Endometrium (tissue), 2 donors: ENCODE measurements around the gene TTC29.
A peak's percentile ranks its signal among the peaks of the same experiment; 100 is the strongest.

ENCODE experiments used
- FAIRE-seq: peaks from 2 replicates; lab custom pipeline; 2012; peaks lifted over from hg19 to GRCh38; lab: Jason Lieb, UNC
- donor health status: control.
- donor health status: control.

TTC29 gene, protein sequence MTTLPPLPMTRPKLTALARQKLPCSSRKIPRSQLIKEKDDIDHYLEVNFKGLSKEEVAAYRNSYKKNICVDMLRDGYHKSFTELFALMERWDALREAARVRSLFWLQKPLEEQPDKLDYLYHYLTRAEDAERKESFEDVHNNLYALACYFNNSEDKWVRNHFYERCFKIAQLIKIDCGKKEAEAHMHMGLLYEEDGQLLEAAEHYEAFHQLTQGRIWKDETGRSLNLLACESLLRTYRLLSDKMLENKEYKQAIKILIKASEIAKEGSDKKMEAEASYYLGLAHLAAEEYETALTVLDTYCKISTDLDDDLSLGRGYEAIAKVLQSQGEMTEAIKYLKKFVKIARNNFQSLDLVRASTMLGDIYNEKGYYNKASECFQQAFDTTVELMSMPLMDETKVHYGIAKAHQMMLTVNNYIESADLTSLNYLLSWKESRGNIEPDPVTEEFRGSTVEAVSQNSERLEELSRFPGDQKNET

GRCh38 chr4:146945556-146946374, at the start of gene TTC29:
TTC29 (minus strand) TSS chr4:146945864; CDS start chr4:146939895, 5,969 bp downstream.
- FAIRE-seq: peak; percentile 87

DNA sequence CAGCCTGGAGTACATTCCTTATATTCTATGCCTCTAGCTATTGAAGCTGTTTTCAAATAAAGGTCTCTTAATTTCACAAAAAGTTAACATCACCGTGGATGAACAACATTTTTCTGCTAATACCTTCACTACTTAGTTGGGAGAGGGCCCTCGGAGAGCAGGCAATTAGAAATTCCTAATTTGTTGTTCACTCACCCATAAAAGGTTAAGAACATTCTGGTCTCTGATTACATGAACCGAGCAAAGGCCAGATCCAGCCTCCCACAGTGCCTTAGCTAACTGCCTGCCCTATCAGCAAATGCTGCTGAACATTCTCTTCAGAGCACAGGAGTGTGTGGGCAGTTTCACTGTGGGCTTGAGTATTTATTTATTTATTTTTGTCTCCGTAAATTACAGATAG, 36.0 kb upstream of the TTC29 start:
- no peak for FAIRE-seq

- no peak for FAIRE-seq
These were observed 33.0 kb upstream of the TTC29 start for GRCh38 chr4:146978641-146979040.

GRCh38 chr4:146976145-146976544, 30.5 kb upstream of the TTC29 start:
- FAIRE-seq: no peak

DNA sequence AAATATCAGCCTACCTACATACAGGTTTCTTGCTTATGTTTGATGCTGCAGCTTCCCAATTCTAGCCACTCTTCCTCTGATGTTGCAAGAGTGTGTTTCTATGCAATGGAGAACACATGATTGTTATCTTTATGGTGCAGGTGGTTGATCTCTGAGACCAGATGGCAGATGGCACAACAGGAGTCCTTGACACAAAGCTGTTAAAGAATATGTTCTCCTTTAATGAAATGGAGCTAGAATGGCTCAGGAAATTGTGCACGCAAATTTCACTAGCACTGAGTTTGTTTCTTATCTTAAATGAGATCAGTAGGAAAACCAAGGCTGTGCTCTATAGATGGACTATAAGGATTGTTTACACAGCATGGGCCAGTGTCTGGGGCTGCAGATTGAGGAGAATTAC, 29.9 kb upstream of the TTC29 start:
- no peak for FAIRE-seq

GRCh38 chr4:146975036-146975435, 29.4 kb upstream of the TTC29 start:
- FAIRE-seq: no peak

DNA sequence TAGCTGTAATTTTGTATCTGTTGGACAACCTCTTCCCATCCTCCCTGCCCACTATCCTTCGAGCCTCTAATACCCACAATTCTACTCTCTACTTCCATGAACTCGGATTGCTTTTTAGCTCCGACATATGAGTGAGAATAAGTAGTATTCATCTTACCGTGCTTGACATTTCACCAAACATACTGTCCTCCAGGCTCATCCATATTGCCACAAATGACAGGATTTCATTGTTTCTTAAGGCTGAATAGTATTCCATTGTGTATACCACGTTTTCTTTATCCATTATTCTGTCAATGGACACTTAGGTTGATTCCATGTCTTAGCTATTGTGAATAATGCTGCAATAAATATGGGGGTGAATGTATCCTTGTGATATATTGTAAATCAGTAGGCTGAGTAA, 26.4 kb upstream of the TTC29 start:
- FAIRE-seq: no peak

DNA sequence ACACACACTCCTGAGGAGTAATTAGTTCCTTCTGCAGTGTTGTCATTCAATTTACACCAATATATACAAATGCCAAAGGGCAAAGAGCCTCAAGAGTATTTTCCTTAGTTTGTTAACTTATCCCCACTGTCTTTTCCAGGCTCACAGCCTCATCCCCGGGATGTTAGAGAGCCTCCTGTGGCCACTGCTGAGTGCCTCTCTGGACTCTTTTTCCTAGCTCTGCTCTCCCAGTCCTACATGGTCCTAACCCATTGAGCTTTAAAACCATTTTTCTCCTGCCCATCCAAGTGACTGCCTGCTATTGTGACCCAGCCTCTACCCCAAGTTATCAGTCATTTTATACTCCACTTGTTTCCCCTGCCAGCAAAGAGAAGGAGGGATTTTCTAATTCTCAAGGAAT, 23.5 kb upstream of the TTC29 start:
- no peak for FAIRE-seq

DNA sequence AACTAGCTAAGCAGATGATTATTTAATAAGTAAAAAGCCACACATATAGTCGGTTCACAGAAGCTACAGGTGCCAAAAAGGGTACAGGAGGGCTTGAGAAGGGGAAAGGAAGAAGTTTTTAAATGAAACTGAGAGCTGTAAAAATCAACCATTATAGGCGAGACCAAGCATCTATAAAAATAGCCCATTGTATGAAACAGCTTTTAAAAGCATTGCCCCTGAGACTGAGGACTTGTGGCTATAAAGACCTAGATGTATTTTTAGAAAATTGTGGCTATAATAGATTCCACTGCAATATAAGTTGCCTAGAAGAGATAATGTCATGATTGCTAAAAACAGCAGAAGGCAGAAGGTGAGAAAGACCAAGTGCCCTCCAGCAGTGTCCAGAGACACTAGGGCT, 15.0 kb upstream of the TTC29 start:
- FAIRE-seq: no peak

DNA sequence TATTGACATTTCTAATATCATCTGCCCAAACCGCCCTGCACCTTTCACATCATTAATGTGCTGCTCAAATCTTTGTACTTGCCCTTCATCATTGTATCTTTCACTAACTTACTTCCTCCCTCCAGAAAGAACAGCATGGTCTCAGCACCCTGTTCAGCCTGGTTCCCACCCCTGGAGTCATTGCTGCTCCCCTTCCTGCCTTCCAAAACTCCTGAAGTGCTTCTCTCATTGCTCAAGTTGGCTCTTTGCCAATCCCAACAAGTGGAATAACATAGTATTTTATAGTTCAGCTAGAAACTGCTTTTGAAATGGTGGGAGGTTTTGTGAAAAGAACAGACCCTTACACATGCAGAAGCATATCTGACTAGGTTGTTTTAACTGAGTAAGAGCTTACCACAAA, 14.0 kb upstream of the TTC29 start:
- FAIRE-seq: no peak

- no peak for FAIRE-seq
These were observed 11.6 kb upstream of the TTC29 start for GRCh38 chr4:146957237-146957636.

DNA sequence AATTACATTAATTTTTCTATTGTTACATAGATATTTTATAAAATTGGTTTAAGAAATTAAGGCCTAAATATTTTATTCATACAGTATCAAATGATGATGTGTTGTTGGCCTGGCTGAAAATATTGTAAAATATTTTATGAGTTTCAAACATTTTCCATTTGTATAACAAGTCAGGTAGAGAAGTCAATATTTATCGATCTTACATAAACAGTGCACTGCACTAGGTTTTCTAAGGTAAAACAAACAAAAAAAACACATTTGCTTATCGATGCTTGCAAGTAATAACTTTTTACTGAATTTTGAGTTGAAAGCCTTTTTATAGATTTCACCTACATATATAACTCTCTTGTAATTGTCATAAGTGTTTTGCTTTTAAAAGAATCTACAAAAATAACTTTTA, 7.2 kb upstream of the TTC29 start:
- no peak for FAIRE-seq

- no peak for FAIRE-seq
These were observed 3.9 kb upstream of the TTC29 start for GRCh38 chr4:146949559-146949958.

GRCh38 chr4:146943691-146944375, 1.8 kb downstream of the TTC29 start:
- FAIRE-seq: no peak

GRCh38 chr4:146932116-146932515, 13.5 kb downstream of the TTC29 start:
- no peak for FAIRE-seq

DNA sequence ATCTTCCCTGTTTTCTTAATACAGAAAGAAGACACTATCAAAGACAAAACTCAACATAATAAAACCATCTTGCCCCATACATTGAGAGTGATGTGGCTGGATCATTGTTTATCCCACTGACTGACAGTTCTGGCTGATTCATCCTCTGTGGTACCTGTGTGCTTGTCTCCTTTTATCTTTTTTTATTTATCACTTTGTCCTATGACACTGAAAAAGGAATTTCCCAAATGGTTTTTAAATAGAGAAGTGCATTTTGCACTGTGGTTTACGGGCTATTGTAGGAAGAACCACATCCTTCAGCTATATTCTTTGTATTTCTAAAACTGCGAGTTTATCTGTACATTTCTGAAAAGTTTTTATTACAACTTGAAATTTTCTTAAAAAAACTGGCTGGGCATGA, 15.0 kb downstream of the TTC29 start:
- FAIRE-seq: no peak

DNA sequence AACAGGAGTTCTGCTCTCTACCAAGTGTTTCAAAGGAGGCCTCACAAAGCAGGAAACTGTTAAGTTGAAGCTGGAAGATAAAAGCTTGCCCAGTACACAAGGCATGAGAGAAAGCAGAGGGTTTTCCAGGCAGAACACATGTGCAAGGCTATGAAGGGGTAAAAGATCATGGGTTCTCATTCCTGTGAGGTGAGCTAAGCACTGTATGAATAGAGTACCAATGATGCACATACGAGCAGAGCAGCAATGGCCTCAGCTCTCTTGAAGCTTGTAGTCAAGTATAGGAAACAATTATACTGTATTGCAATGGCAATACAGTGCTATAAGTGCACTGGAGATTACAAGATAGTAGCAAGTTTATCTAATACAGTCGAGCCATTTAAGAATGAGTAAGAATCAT, 18.0 kb downstream of the TTC29 start:
- no peak for FAIRE-seq

GRCh38 chr4:146916479-146917076, 29.1 kb downstream of the TTC29 start:
- peak; percentile 94 for FAIRE-seq

GRCh38 chr4:146915132-146915531, 30.5 kb downstream of the TTC29 start:
- no peak for FAIRE-seq

- no peak for FAIRE-seq
These were observed 45.4 kb downstream of the TTC29 start for GRCh38 chr4:146900295-146900694.

GRCh38 chr4:146890301-146890700, 55.4 kb downstream of the TTC29 start:
- FAIRE-seq: no peak

GRCh38 chr4:146883070-146883469, 62.6 kb downstream of the TTC29 start:
- no peak for FAIRE-seq
